Endothelial cell of umbilical vein (primary cell): ENCODE results near the gene RASAL2. TPM values are rescaled to one million over a fixed set of nuclear protein-coding genes. Genes with fewer than 3 reads are reported as not detected.

Source experiments
- BruUV-seq: library from RNA; stranded (reverse); fragments of 400-500 nt; replicated peaks from 2 replicates; lab custom pipeline; 2021; lab: Mats Ljungman, UMichigan
- CTCF ChIA-PET: fragments of 300-600, 350-600 bp; sonication (Branson Sonifier 250); formaldehyde crosslinking; loops from one replicate; lab custom pipeline; 2021; ENCODE audit warnings: antibody characterized with exemption, inconsistent platforms; lab: Charles Lee
- POLR2A ChIA-PET: fragments of 300-600, 350-600 bp; sonication (Branson Sonifier 250); formaldehyde crosslinking; loops from one replicate; lab custom pipeline; 2021; ENCODE audit warnings: antibody characterized with exemption, inconsistent platforms; lab: Charles Lee
- DNase-seq: peaks from one replicate; pipeline ENCODE4 v3.0.0-alpha.2; 2011; ENCODE audit warnings: low read depth, low spot score
- FAIRE-seq: peaks from 2 replicates; lab custom pipeline; 2011; peaks lifted over from hg19 to GRCh38; lab: Jason Lieb, UNC
- H2AFZ ChIP-seq: 2 replicates; pipeline ENCODE4 v1.6.0; 2012; ENCODE audit warnings: low read depth, low read length, control low read depth, inconsistent platforms
- H3K27ac ChIP-seq: 2 replicates; pipeline ENCODE4 v1.5.1; 2011; ENCODE audit warnings: low read depth, mild to moderate bottlenecking, control low read depth, low read length, moderate library complexity; ENCODE audit not compliant: insufficient read depth
- H3K27me3 ChIP-seq, 2 experiments: 2 replicates each; pipeline versions ENCODE4 v1.6.0 to v1.6.1; 2011; ENCODE audit warnings: low read length in 2 of 2, mixed read lengths in 1 of 2; ENCODE audit not compliant: control insufficient read depth in 2 of 2, insufficient read depth in 2 of 2
- H3K36me3 ChIP-seq, 2 experiments: 2 replicates in 1 of 2; 3 replicates in 1 of 2; pipeline ENCODE4 v1.5.1; 2011; ENCODE audit warnings: low read length in 2 of 2, mild to moderate bottlenecking in 1 of 2, moderate library complexity in 1 of 2; ENCODE audit not compliant: control insufficient read depth in 2 of 2, insufficient read depth in 2 of 2; ENCODE audit errors: extremely low read depth in 1 of 2
- H3K4me1 ChIP-seq: 3 replicates; pipeline ENCODE4 v1.5.1; 2011; ENCODE audit warnings: mild to moderate bottlenecking, low read length; ENCODE audit not compliant: control insufficient read depth, insufficient read depth; ENCODE audit errors: extremely low read depth
- H3K4me2 ChIP-seq: 2 replicates; pipeline ENCODE4 v1.6.1; 2011; ENCODE audit warnings: low read length, control low read depth, mixed read lengths; ENCODE audit not compliant: insufficient read depth
- H3K4me3 ChIP-seq, 3 experiments: fragments of 200-600 bp in 1 of 3; sonication (generic), shearing (Covaris generic) in 1 of 3; replicated peaks in 1 of 3; 2 replicates each; pipeline ENCODE4 v1.5.1; 2011 to 2016; ENCODE audit warnings: control low read depth in 3 of 3, low read length in 3 of 3, mild to moderate bottlenecking in 2 of 3, inconsistent platforms in 1 of 3, low read depth in 1 of 3, moderate library complexity in 1 of 3; ENCODE audit not compliant: insufficient read depth in 1 of 3
- H3K79me2 ChIP-seq: 2 replicates; pipeline ENCODE4 v1.6.0; 2012; ENCODE audit warnings: low read length, inconsistent platforms; ENCODE audit not compliant: control insufficient read depth, insufficient read depth
- H3K9ac ChIP-seq: replicated peaks from 2 replicates; pipeline ENCODE3; 2011; ENCODE audit warnings: low read length, control low read depth; ENCODE audit not compliant: insufficient read depth; ENCODE audit errors: extremely low read depth
- H3K9me1 ChIP-seq: replicated peaks from 3 replicates; pipeline ENCODE4 v1.6.0; 2011; ENCODE audit warnings: mild to moderate bottlenecking, low read length; ENCODE audit not compliant: control insufficient read depth, insufficient read depth; ENCODE audit errors: extremely low read depth
- H3K9me3 ChIP-seq: replicated peaks from 2 replicates; pipeline ENCODE4 v1.5.1; 2012; ENCODE audit warnings: low read length, inconsistent platforms; ENCODE audit not compliant: control insufficient read depth, insufficient read depth
- H4K20me1 ChIP-seq: replicated peaks from 2 replicates; pipeline ENCODE3; 2011; ENCODE audit warnings: mild to moderate bottlenecking, low read length; ENCODE audit not compliant: control insufficient read depth, insufficient read depth; ENCODE audit errors: extremely low read depth
- EZH2 ChIP-seq: IDR thresholded peaks from 2 replicates; pipeline ENCODE4 v1.6.1; 2012; ENCODE audit warnings: borderline replicate concordance, low read depth, mild to moderate bottlenecking, moderate library complexity, low read length, inconsistent platforms; ENCODE audit not compliant: severe bottlenecking
- GATA2 ChIP-seq: IDR thresholded peaks from 2 replicates; pipeline ENCODE4 v1.7.0; 2011; ENCODE audit warnings: low read depth, mild to moderate bottlenecking, moderate library complexity, mixed read lengths, low read length; ENCODE audit not compliant: insufficient read length, insufficient read depth
- JUN ChIP-seq: IDR thresholded peaks from 2 replicates; pipeline ENCODE4 v1.6.1; 2011; ENCODE audit warnings: borderline replicate concordance, low read depth; ENCODE audit not compliant: insufficient read length, insufficient read depth
- MAX ChIP-seq: IDR thresholded peaks from 2 replicates; pipeline ENCODE4 v1.6.1; 2011; ENCODE audit not compliant: insufficient read depth, insufficient read length
- POLR2AphosphoS5 ChIP-seq: IDR thresholded peaks from 2 replicates; pipeline ENCODE4 v1.6.1; 2012; ENCODE audit warnings: low read depth, mild to moderate bottlenecking, control low read depth, low read length, moderate library complexity; ENCODE audit not compliant: insufficient read depth
- dilution Hi-C: fragments of 300-500 bp; cut with MboI; formaldehyde crosslinking; loops from one replicate; pipeline ENCODE4 v1.15.0; 2019; ENCODE audit warnings: low sequenced_read_pairs; ENCODE audit not compliant: extremely low pct_ligation_motif_present
- intact Hi-C: fragments of 100-400 bp; cut with micrococcal nuclease; formaldehyde crosslinking; loops from one replicate; pipeline ENCODE4 v1.10.0; 2022
- polyA plus RNA-seq, 4 experiments: library from polyadenylated mRNA; depleted of rRNA in 3 of 4; stranded (reverse) in 3 of 4; unstranded in 1 of 4; fragments of >200 nt; gene quantifications; 2 replicates each; pipeline versions ENCODE4 v1.2.1 to v1.2.3, GENCODE V29; 2011 to 2012; ENCODE audit warnings: missing spikeins in 1 of 4
- total RNA-seq: library from RNA; stranded (reverse); gene quantifications from 2 replicates; pipeline ENCODE4 v1.2.3, GENCODE V29; 2021

The RASAL2 gene
- total and polyA plus RNA-seq, 2 donors (not counting 3 experiments of a cell fraction or from before 2014, with no cell fraction given), result 12.5 to 15.5 TPM

- DNase-seq (no peak), FAIRE-seq (no peak)
- Histone ChIP-seq H3K79me2 (no peaks in the 10 kb centered on the region), H3K4me2 (no peak overlapping the region), H3K9me1 (no peaks in the 10 kb centered on the region), H2AFZ (no peak overlapping the region), H3K9ac (no peak overlapping the region), H4K20me1 (no peaks in the 10 kb centered on the region), H3K27me3 (no peaks in the 10 kb centered on the region), H3K27ac (no peak overlapping the region), H3K4me1 (no peaks in the 10 kb centered on the region), H3K4me3 (no peak overlapping the region), H3K36me3 (no peaks in the 10 kb centered on the region), H3K9me3 (no peaks in the 10 kb centered on the region)
- no TSS peak for BruUV-seq
- POLR2A ChIA-PET, result no interaction called here
- TF ChIP-seq EZH2, result no peak
- no peak for TF ChIP-seq GATA2
- no peak for TF ChIP-seq MAX
- no peak for TF ChIP-seq POLR2AphosphoS5
- TF ChIP-seq JUN, result no peak
- CTCF ChIA-PET, result interaction anchor here (9.0 to 10.5 kb wide), 2 partner anchors 187 to 200 kb away, joined by 97 to 240 read pairs; no protein-coding TSS in a partner anchor
- dilution Hi-C loops (no loop called here), intact Hi-C loops (no loop called here)
Measured at GRCh38 chr1:178497903-178498478, 404.1 kb downstream of the RASAL2 start.
